Measurements from ENCODE around the gene KIAA1217. TPM values are rescaled to one million over a fixed set of nuclear protein-coding genes. Genes with fewer than 3 reads are reported as not detected.
A peak's percentile ranks its signal among the peaks of the same experiment; 100 is the strongest.

The KIAA1217 gene
- total RNA-seq, 1 donor from 2014 or later: 54.3 TPM

GRCh38 chr10:24414597-24414996 lies 205.7 kb downstream of the KIAA1217 start:
- no peak overlapping the region for H3K4me3 ChIP-seq
- no peak for DNase-seq (ENCODE audit: extremely low spot score in 2 of 2)
- H3K4me1 ChIP-seq: peaks cover 25% of the 10 kb centered on the region
- intact Hi-C loops (cut with DNase I): no loop called here
- TF ChIP-seq CTCF (IDR thresholded peaks at IDR 0.05) (no peak), POLR2A (IDR thresholded peaks at IDR 0.05) (no peak), POLR2AphosphoS5 (IDR thresholded peaks at IDR 0.05; ENCODE audit: insufficient read depth in 1 of 2, low read depth in 1 of 2) (no peak)
- no peaks in the 10 kb centered on the region for H3K36me3 ChIP-seq
- H3K9me3 ChIP-seq: no peaks in the 10 kb centered on the region
- H3K27ac ChIP-seq: no peak overlapping the region
- H3K27me3 ChIP-seq: no peaks in the 10 kb centered on the region

GRCh38 chr10:24415455-24416125 lies 206.7 kb downstream of the KIAA1217 start:
- H3K4me3 ChIP-seq: no peak overlapping the region
- TF ChIP-seq POLR2AphosphoS5 (IDR thresholded peaks at IDR 0.05; ENCODE audit: insufficient read depth in 1 of 2, low read depth in 1 of 2) (peak in 1 of 2 donors; percentile 47), POLR2A (IDR thresholded peaks at IDR 0.05) (no peak)
- no peaks in the 10 kb centered on the region for H3K36me3 ChIP-seq
- no peak for DNase-seq (ENCODE audit: extremely low spot score in 2 of 2)
- no peaks in the 10 kb centered on the region for H3K27me3 ChIP-seq
- H3K27ac ChIP-seq: peak overlapping the region; percentile 47
- peaks cover 25% of the 10 kb centered on the region for H3K4me1 ChIP-seq
- H3K9me3 ChIP-seq: no peaks in the 10 kb centered on the region
- intact Hi-C loops (cut with DNase I): no loop called here

GRCh38 chr10:24416248-24416647 lies 207.3 kb downstream of the KIAA1217 start:
- H3K4me1 ChIP-seq: peaks cover 25% of the 10 kb centered on the region
- intact Hi-C loops (cut with DNase I): no loop called here
- H3K27ac ChIP-seq: peak overlapping the region; percentile 47
- DNase-seq (ENCODE audit: extremely low spot score in 2 of 2): no peak
- no peaks in the 10 kb centered on the region for H3K27me3 ChIP-seq
- H3K4me3 ChIP-seq: no peak overlapping the region
- H3K36me3 ChIP-seq: no peaks in the 10 kb centered on the region
- no peaks in the 10 kb centered on the region for H3K9me3 ChIP-seq
- TF ChIP-seq POLR2AphosphoS5 (IDR thresholded peaks at IDR 0.05; ENCODE audit: insufficient read depth in 1 of 2, low read depth in 1 of 2): no peak
- no peak for TF ChIP-seq CTCF (IDR thresholded peaks at IDR 0.05)
- no peak for TF ChIP-seq POLR2A (IDR thresholded peaks at IDR 0.05)

GRCh38 chr10:24417053-24417452 lies 208.1 kb downstream of the KIAA1217 start:
- TF ChIP-seq POLR2AphosphoS5 (IDR thresholded peaks at IDR 0.05; ENCODE audit: insufficient read depth in 1 of 2, low read depth in 1 of 2) (no peak), POLR2A (IDR thresholded peaks at IDR 0.05) (no peak), CTCF (IDR thresholded peaks at IDR 0.05) (no peak)
- peaks cover 25% of the 10 kb centered on the region for H3K4me1 ChIP-seq
- peak overlapping the region; percentile 47 for H3K27ac ChIP-seq
- H3K4me3 ChIP-seq: no peak overlapping the region
- no peaks in the 10 kb centered on the region for H3K9me3 ChIP-seq
- intact Hi-C loops (cut with DNase I): no loop called here
- DNase-seq (ENCODE audit: extremely low spot score in 2 of 2): no peak
- no peaks in the 10 kb centered on the region for H3K27me3 ChIP-seq
- no peaks in the 10 kb centered on the region for H3K36me3 ChIP-seq

- no peak for DNase-seq (ENCODE audit: extremely low spot score in 2 of 2)
- Histone ChIP-seq H3K4me1 (peaks cover 25% of the 10 kb centered on the region), H3K4me3 (no peak overlapping the region), H3K9me3 (no peaks in the 10 kb centered on the region), H3K27ac (no peak overlapping the region), H3K27me3 (no peaks in the 10 kb centered on the region), H3K36me3 (no peaks in the 10 kb centered on the region)
- TF ChIP-seq POLR2AphosphoS5 (IDR thresholded peaks at IDR 0.05; ENCODE audit: insufficient read depth in 1 of 2, low read depth in 1 of 2) (no peak), CTCF (IDR thresholded peaks at IDR 0.05) (no peak), POLR2A (IDR thresholded peaks at IDR 0.05) (no peak)
- intact Hi-C loops (cut with DNase I): no loop called here
These were observed 209.6 kb downstream of the KIAA1217 start for GRCh38 chr10:24418532-24418931.
